ENCODE measurements around the gene GABRP.
"Not testable (repeated sequence)": the region's sequence is repeated elsewhere in the genome, so short reads cannot be mapped to it uniquely, and the experiment has no call there.

Gene GABRP

GRCh38 chr5:170755679-170756456, 27.7 kb upstream of the GABRP start:
- DNase-seq (ENCODE audit: low read depth): no peak

- DNase-seq (ENCODE audit: low read depth): no peak
Measured at GRCh38 chr5:170756691-170757090, 26.8 kb upstream of the GABRP start.

- DNase-seq (ENCODE audit: low read depth): no peak
Measured at GRCh38 chr5:170757182-170757601, 26.3 kb upstream of the GABRP start.

GRCh38 chr5:170757669-170758068, 25.9 kb upstream of the GABRP start:
- no peak for DNase-seq (ENCODE audit: low read depth)

GRCh38 chr5:170758481-170758880, 25.0 kb upstream of the GABRP start:
- DNase-seq (ENCODE audit: low read depth): no peak

GRCh38 chr5:170760113-170760512, 23.4 kb upstream of the GABRP start:
- no peak for DNase-seq (ENCODE audit: low read depth)

GRCh38 chr5:170761048-170761707, 22.3 kb upstream of the GABRP start:
- no peak for DNase-seq (ENCODE audit: low read depth)

- DNase-seq (ENCODE audit: low read depth): no peak
Measured at GRCh38 chr5:170761708-170762066, 21.8 kb upstream of the GABRP start.

- not testable (repeated sequence) for DNase-seq (ENCODE audit: low read depth)
Measured at GRCh38 chr5:170762298-170762697, 21.2 kb upstream of the GABRP start.

- DNase-seq (ENCODE audit: low read depth): not testable (repeated sequence)
Measured at GRCh38 chr5:170765868-170766267, 17.7 kb upstream of the GABRP start.

- DNase-seq (ENCODE audit: low read depth): no peak
Measured at GRCh38 chr5:170769246-170769645, 14.3 kb upstream of the GABRP start.

GRCh38 chr5:170769898-170770416, 13.6 kb upstream of the GABRP start:
- no peak for DNase-seq (ENCODE audit: low read depth)

GRCh38 chr5:170771496-170771895, 12.0 kb upstream of the GABRP start:
- no peak for DNase-seq (ENCODE audit: low read depth)

GRCh38 chr5:170773024-170773985, 10.2 kb upstream of the GABRP start:
- DNase-seq (ENCODE audit: low read depth): no peak

GRCh38 chr5:170774831-170775230, 8.7 kb upstream of the GABRP start:
- DNase-seq (ENCODE audit: low read depth): no peak

GRCh38 chr5:170781946-170782345, 1.6 kb upstream of the GABRP start:
- DNase-seq (ENCODE audit: low read depth): no peak

- no peak for DNase-seq (ENCODE audit: low read depth)
Measured at GRCh38 chr5:170782438-170782837, 1.1 kb upstream of the GABRP start.

- no peak for DNase-seq (ENCODE audit: low read depth)
Measured at GRCh38 chr5:170785416-170785815, 1.9 kb downstream of the GABRP start.

GRCh38 chr5:170787216-170787615, 3.7 kb downstream of the GABRP start:
- no peak for DNase-seq (ENCODE audit: low read depth)

- DNase-seq (ENCODE audit: low read depth): no peak
Measured at GRCh38 chr5:170788626-170789304, 5.2 kb downstream of the GABRP start.

- DNase-seq (ENCODE audit: low read depth): no peak
Measured at GRCh38 chr5:170791325-170791954, 7.9 kb downstream of the GABRP start.

Data from stimulated activated CD8-positive, alpha-beta memory T cell treated with anti-CD3 and anti-CD28 coated beads, Interleukin-12 subunit alpha, Interleukin-12 subunit beta, amount 100 ng/mL, for 1 hour (primary cell).